NCI-H128 (cell line): Measurements from ENCODE around the gene GTF2A1L.
"Not testable (repeated sequence)": the region's sequence is repeated elsewhere in the genome, so short reads cannot be mapped to it uniquely, and the experiment has no call there.

Experiments
- DNase-seq: peaks from one replicate; lab custom pipeline; 2025; ENCODE audit not compliant: unreplicated experiment; lab: John Stamatoyannopoulos, UW

Gene GTF2A1L

GRCh38 chr2:48617618-48618017, at the start of gene GTF2A1L:
Gene GTF2A1L (plus strand): TSS chr2:48617856. CDS start chr2:48617875, 19 bp downstream.
- DNase-seq = no peak

- no peak for DNase-seq
These were observed 49.1 kb upstream of the GTF2A1L start for GRCh38 chr2:48568547-48568946.

GRCh38 chr2:48569433-48569832, 48.2 kb upstream of the GTF2A1L start:
- DNase-seq = no peak

GRCh38 chr2:48572816-48573215, 44.8 kb upstream of the GTF2A1L start:
- no peak for DNase-seq

- no peak for DNase-seq
These were observed 43.0 kb upstream of the GTF2A1L start for GRCh38 chr2:48574353-48575287.

GRCh38 chr2:48578313-48578712, 39.3 kb upstream of the GTF2A1L start:
- DNase-seq = no peak

- DNase-seq = no peak
These were observed 33.7 kb upstream of the GTF2A1L start for GRCh38 chr2:48583961-48584360.

GRCh38 chr2:48584551-48584950, 33.1 kb upstream of the GTF2A1L start:
- no peak for DNase-seq

GRCh38 chr2:48586433-48586832, 31.2 kb upstream of the GTF2A1L start:
- DNase-seq = no peak

GRCh38 chr2:48587560-48587959, 30.1 kb upstream of the GTF2A1L start:
- DNase-seq = no peak

- no peak for DNase-seq
These were observed 29.7 kb upstream of the GTF2A1L start for GRCh38 chr2:48587961-48588360.

- DNase-seq = no peak
These were observed 28.9 kb upstream of the GTF2A1L start for GRCh38 chr2:48588745-48589144.

GRCh38 chr2:48589170-48589767, 28.4 kb upstream of the GTF2A1L start:
- no peak for DNase-seq

GRCh38 chr2:48590017-48590416, 27.6 kb upstream of the GTF2A1L start:
- DNase-seq = no peak

GRCh38 chr2:48592067-48592466, 25.6 kb upstream of the GTF2A1L start:
- DNase-seq = no peak

GRCh38 chr2:48596751-48597150, 20.9 kb upstream of the GTF2A1L start:
- not testable (repeated sequence) for DNase-seq

GRCh38 chr2:48597492-48597891, 20.2 kb upstream of the GTF2A1L start:
- no peak for DNase-seq

- DNase-seq = peak; percentile 27
These were observed 17.3 kb upstream of the GTF2A1L start for GRCh38 chr2:48600204-48600813.

- DNase-seq = no peak
These were observed 16.7 kb upstream of the GTF2A1L start for GRCh38 chr2:48600917-48601316.

GRCh38 chr2:48601349-48601748, 16.3 kb upstream of the GTF2A1L start:
- DNase-seq = no peak

- no peak for DNase-seq
These were observed 12.0 kb upstream of the GTF2A1L start for GRCh38 chr2:48605482-48606175.
